Endothelial cell of hepatic sinusoid (primary cell): ENCODE results near the gene SHANK2.

Experiments
- in situ Hi-C: cut with HindIII; loops from 2 replicates; pipeline ENCODE4 v1.10.0; 2017; ENCODE audit warnings: low sequenced_read_pairs

SHANK2 gene

GRCh38 chr11:71252269-71252769 lies at the start of gene SHANK2:
Gene SHANK2, minus strand, starts transcription at chr11:71252577. Its CDS starts 105,251 bp downstream, at chr11:71147326.
- in situ Hi-C loops, result no loop called here

DNA sequence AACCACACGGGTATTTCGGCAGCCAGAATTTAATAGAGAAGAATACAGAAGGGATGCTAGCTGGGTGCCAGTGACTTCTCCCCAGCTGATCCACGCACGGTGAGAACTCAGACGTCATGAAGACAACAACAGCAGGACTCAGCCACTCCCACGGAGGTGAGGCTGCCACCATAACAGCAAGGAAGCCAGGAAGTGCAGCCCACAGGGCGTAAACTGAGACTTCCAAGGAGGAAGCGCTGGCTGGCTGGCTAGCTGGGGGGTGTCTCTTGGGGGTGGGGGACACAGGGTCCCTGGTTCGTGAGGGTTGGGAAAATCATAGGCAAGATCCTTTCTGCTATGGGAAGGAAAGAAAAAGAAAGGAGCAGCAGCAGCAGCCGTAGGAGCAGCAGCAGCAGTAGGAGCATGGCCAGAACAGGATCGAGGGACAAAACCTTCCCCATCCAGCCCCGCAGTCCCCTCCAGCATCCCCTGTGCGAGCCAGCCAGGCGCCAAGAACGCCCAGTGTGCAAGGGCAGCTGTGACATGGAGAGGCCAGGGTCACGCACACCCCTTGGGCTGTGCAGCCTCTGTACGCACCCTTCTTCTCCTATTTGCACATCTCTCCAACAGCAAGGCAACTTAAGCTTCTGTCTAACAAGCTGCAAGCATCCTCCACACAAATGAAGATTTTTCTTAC lies 49.6 kb upstream of the SHANK2 start:
- in situ Hi-C loops, result no loop called here

- in situ Hi-C loops, result no loop called here
Measured at GRCh38 chr11:71301046-71301857, 48.9 kb upstream of the SHANK2 start.

GRCh38 chr11:71300187-71300586 lies 47.8 kb upstream of the SHANK2 start:
- in situ Hi-C loops, result no loop called here

DNA sequence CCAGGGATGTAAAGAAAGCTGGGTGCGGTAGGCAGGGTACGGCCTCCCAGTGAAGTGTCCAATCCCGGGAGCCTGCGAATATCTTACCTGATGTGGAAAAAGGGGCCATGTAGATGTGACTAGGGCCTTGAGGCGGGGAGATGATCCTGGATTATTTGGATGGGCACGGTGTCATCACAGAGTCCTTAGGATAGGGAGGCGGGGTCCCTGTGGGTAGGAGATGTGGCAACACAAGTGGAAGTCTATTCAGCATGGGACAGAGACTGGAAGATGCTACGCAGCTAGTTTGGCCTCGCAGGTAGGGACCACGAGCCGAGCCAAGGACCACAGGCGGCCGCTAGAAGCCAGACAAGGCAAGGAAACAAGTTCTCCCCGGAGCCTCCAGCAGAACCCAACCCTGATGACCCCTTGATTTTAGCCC lies 46.4 kb upstream of the SHANK2 start:
- in situ Hi-C loops, result no loop called here

DNA sequence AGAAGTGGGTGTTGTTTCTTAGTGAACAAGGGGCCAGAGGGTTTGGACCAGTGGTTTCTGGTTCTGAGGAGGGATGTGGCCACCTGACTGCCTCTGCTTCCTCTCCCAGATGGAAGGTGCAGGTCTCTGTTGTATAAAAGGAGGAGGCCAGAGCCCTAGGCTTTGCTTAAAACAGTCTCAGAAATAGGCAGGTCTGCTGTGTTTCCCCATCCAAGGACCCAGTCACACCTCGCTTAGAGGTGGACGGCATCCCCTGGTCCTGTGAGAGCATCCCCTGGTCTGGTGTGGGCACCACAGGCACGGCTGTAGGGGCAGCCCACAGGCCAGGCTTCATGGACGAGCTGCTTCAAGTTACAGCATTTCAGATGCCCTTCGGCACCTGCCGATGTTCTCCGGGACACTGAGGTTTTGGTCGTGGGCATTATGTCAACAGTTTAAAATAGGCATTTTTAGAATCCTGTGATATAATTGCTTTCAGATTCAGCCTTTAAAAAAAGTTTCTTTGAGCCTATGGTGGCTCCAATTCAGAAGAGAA lies 45.7 kb upstream of the SHANK2 start:
- in situ Hi-C loops, result no loop called here

DNA sequence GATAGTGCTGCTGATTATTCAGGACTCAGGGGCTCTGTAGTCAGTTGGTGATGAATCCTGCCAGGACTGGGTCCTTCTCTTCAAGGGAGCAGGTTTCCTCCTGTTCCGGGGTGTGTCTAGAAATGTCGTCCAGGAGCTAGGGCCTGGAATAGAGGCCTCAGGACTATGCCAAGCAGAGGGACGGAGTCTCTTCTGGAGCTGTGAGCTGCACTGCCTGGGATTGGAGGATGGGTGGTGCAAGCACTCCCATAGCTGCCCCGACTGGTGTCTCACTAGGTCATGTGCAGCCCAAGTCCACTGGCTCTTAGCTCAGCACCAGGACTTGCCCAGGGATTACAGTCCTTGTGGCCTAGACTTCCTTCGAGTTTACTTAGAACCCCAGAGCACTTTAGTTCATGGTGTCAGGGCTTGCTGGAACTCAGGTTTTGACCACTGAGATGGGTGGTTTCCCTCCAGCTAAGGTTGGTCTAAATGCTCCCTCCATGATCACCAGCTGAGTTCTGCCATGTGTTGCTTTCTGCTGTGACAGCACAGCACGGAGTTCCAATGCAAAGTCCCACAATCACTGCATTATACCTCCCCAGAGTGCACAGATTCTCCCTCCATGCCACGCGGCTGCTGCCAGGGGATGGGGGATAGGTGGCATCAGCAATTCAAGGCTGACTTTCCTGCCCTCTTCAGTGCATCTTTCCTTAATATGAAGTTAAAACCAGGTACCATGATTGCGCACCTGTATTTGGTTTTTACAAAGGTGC lies 42.6 kb upstream of the SHANK2 start:
- in situ Hi-C loops, result no loop called here

- in situ Hi-C loops, result no loop called here
Measured at GRCh38 chr11:71293961-71294782, 41.8 kb upstream of the SHANK2 start.

DNA sequence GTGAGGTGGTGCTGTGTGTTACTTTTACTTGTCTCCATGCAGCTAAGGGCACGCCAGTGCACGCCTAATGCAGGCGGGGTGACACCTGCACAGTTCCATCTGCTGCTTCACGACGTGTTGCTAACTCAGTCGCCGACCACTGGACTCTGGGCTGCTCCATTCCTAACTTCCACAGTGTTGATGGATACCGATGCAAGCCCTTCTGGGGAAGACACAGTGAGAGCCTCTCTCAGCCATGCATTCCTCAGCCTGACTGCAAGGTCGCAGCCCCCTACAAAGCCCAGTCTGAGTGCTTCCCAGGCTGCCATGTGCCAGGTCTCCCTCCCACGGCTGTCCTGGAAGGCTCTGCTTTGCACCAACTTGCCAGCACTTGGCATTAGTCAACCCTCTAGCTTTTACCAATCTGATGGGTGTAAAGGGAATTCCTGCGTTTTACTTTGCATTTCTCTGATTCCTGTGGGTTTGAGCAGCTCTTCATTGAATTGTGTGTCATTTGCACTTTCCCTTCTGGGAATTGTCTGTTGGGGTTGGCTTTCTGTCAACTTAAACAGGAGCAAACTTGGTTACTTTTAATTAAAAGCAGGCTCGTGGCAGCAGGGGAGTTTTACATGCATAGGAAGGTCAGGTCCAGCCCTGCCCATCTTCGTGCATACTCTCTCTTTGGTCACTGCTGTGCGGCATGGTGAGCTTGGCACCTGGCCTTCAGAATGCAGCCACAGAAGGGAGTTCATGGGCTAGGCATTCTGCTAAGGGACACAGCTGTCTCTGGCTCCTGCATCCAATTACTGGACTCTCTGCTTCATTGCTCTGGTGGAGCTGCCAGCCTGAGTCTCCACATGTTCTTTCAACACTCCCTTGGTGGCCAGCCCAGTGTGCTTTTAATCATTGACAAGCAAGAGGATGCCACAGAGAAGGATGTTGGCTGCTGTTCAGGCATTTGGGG lies 34.6 kb upstream of the SHANK2 start:
- in situ Hi-C loops, result no loop called here

DNA sequence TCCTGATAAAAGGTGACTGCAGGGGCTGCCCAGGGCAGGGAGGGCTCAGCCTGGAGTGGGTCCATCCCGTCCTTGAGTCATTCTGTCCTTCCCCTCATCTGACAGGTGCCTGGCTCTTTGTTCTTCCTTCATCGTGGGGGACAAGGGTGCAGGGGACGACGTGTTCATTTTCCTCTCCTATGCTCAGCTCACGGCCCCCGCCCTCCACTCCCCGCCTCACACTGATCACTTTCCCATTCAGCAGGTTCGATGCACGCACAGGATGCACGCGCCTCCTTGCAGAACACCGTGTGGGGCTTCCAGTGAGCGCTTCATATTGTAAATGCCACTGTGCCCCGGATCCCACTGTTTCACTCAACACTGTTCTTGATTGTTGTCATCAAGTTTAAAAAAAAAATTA lies 32.7 kb upstream of the SHANK2 start:
- in situ Hi-C loops, result no loop called here

- in situ Hi-C loops, result no loop called here
Measured at GRCh38 chr11:71284525-71285092, 32.2 kb upstream of the SHANK2 start.

- in situ Hi-C loops, result no loop called here
Measured at GRCh38 chr11:71283971-71284441, 31.6 kb upstream of the SHANK2 start.

- in situ Hi-C loops, result no loop called here
Measured at GRCh38 chr11:71282581-71283351, 30.4 kb upstream of the SHANK2 start.

- in situ Hi-C loops, result no loop called here
Measured at GRCh38 chr11:71281831-71282230, 29.5 kb upstream of the SHANK2 start.

- in situ Hi-C loops, result no loop called here
Measured at GRCh38 chr11:71281204-71281603, 28.8 kb upstream of the SHANK2 start.

DNA sequence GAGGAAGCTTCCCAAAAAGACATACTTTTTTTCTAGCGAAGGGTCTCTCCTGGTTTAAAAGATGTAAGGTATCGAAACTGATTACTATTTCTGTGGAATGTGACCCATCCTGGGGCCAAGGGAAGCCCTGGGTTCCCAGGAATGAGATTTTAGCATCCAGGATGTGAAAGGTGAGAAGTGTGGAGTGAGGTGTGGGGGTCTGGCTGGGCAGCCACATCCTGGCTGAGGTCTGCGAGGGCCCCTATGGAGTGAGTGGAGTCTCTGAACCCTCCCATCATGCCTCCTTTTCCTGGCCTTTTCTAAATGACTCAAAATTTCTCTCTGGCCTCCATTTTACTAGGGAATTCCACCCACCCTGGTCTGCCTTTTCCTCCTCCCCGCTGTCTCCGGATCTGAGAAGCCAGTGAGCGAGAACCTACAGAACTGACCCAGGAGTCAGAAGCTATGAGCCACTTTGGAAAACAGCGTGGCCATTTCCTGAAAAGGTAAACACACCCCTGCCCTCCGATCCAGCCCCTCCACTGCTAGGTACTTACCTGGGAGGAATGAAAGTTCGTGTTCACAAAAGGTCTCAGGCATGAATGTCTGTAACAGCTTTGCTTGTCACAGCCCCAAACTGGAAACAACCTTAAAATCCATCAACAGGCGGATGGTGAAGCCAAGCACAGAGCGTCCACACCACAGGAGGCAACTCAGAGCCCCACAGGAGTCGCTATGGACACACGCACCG lies 27.7 kb upstream of the SHANK2 start:
- in situ Hi-C loops, result no loop called here

DNA sequence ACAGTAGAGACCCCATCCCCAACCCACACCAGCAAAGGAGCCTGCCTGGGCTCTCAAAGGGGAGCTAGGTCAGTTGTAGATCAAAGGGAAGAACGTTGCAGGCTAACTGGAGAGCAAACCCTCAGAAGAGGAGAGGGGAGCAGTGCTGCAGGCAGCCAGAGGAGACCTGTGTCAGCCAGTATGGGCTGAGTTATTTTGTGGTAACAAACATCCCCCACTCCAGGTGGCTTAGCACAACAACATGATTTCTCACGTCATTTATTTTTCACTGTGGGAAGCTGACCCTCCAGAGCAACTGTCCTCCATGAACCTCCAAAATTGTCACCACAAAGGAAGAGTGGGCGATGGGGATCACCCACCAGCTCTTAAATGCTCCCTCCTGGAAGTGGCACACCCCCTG lies 19.8 kb upstream of the SHANK2 start:
- in situ Hi-C loops, result no loop called here
